ENCODE data around the gene DUSP5. TPM values are rescaled to one million over a fixed set of nuclear protein-coding genes. Genes with fewer than 3 reads are reported as not detected.

Gene DUSP5
- total and polyA plus RNA-seq, 8 donors, result 9.4 to 21.9 (median 20.3) TPM

GRCh38 chr10:110481919-110482318 is 15.8 kb upstream of the DUSP5 start:
- DNase-seq, result no peak
- Histone ChIP-seq H3K4me1 (no peaks in the 10 kb centered on the region), H3K9me3 (no peaks in the 10 kb centered on the region), H3K27ac (no peak overlapping the region), H3K27me3 (no peaks in the 10 kb centered on the region), H3K4me3 (no peak overlapping the region), H3K36me3 (no peaks in the 10 kb centered on the region)
- intact Hi-C loops (cut with DNase I), result no loop called here
- TF ChIP-seq, protein P1, sequence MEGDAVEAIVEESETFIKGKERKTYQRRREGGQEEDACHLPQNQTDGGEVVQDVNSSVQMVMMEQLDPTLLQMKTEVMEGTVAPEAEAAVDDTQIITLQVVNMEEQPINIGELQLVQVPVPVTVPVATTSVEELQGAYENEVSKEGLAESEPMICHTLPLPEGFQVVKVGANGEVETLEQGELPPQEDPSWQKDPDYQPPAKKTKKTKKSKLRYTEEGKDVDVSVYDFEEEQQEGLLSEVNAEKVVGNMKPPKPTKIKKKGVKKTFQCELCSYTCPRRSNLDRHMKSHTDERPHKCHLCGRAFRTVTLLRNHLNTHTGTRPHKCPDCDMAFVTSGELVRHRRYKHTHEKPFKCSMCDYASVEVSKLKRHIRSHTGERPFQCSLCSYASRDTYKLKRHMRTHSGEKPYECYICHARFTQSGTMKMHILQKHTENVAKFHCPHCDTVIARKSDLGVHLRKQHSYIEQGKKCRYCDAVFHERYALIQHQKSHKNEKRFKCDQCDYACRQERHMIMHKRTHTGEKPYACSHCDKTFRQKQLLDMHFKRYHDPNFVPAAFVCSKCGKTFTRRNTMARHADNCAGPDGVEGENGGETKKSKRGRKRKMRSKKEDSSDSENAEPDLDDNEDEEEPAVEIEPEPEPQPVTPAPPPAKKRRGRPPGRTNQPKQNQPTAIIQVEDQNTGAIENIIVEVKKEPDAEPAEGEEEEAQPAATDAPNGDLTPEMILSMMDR (IDR thresholded peaks at IDR 0.05), result no peak
- ATAC-seq, result no peak

GRCh38 chr10:110483633-110484032 is 14.1 kb upstream of the DUSP5 start:
- Histone ChIP-seq H3K4me1 (no peaks in the 10 kb centered on the region), H3K4me3 (no peak overlapping the region), H3K27me3 (peaks cover 0 to under 1% of the 10 kb centered on the region in 2 donors), H3K27ac (no peak overlapping the region), H3K36me3 (no peaks in the 10 kb centered on the region), H3K9me3 (no peaks in the 10 kb centered on the region)
- ATAC-seq (no peak), DNase-seq (no peak)
- intact Hi-C loops (cut with DNase I), result no loop called here
- TF ChIP-seq, protein P1 (IDR thresholded peaks at IDR 0.05), result no peak

GRCh38 chr10:110485541-110485940 is 12.2 kb upstream of the DUSP5 start:
- TF ChIP-seq, protein P1 (IDR thresholded peaks at IDR 0.05), result no peak
- Histone ChIP-seq H3K27ac (no peak overlapping the region), H3K36me3 (no peaks in the 10 kb centered on the region), H3K4me3 (no peak overlapping the region), H3K9me3 (no peaks in the 10 kb centered on the region), H3K27me3 (peaks cover 0 to 8% of the 10 kb centered on the region in 2 donors), H3K4me1 (no peaks in the 10 kb centered on the region)
- no peak for DNase-seq
- ATAC-seq, result no peak
- intact Hi-C loops (cut with DNase I), result no loop called here

DNA sequence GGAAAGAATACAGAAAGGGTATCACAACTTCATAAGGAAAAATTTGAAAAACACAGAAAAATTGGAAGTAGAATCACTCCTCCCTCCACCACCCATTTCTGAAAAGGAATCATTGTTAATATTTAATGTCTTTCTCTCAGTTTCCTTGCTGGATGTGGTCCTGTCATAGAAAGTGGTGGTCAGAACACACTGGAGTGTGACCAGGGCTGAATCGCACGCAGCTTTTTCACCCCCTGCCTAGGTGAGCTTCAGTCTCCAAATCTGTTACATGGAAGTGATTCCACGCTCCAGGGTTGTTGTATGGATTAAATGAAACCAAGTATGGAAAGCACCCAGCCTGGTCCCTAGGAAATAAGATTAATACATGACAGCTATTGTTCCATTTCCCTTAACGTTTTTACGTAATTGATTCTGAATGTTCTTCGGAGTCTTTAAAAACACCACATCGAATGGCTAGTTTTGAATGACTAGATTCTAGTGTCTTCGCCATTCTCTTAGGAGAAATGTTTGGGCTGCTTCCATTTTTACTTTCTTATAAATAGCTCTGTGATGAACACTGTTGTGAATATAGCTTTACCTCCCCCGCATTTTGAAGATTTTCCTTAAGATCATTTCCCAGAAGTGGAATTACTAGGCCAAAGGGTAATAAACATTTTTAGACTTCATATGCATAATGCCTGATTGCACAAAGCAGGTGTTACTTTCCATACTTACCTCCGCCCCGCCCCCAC is 10.9 kb upstream of the DUSP5 start:
- no peak for DNase-seq

More for the DNA sequence above, 10.9 kb upstream of the DUSP5 start:
- H3K27me3 ChIP-seq, result peaks cover 0 to 8% of the 10 kb centered on the region in 2 donors
- intact Hi-C loops (cut with DNase I), result no loop called here
- TF ChIP-seq, protein P1 (IDR thresholded peaks at IDR 0.05), result no peak
- ATAC-seq, result no peak
- H3K9me3 ChIP-seq, result no peaks in the 10 kb centered on the region
- no peak overlapping the region for H3K4me3 ChIP-seq
- H3K27ac ChIP-seq, result no peak overlapping the region
- H3K36me3 ChIP-seq, result no peaks in the 10 kb centered on the region
- H3K4me1 ChIP-seq, result no peaks in the 10 kb centered on the region
